Measurements from ENCODE around the gene SLC25A1.

The SLC25A1 gene

GRCh38 chr22:19134874-19135273 lies 43.7 kb downstream of the SLC25A1 start:
- DNase-seq: no peak

DNA sequence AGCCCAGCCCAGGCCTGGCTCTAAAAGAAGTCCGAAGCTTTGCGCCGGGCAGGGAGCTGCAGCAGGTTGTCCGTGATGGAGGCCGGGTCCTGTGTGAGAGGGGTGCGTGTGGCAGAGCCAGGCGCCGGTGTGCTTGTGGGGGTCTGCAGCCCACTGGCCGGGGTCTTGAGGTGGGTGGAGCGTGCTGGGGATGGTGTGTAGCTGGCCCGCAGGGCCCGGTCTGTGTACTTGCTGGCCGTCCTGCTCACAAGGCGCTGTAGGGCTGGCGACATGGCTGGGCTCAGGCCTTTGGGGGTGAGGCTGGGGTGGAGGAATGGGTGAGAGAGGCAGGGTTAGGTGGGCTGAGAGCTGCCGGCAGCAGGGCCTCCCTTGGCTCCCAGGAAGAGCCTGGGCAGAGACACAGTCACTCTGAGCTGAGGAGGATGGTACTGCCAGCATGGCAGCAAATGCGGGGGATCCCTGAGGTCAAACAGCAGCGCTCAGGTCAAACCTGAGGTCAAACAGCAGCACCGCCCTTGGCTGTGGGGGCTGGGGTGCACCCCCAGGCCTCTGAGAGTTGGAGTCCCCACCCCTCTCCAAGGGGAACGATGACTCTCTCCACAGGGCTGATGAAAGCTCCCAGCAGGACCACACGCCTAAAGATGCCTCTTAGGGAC lies 44.2 kb downstream of the SLC25A1 start:
- DNase-seq: no peak

- no peak for DNase-seq
Observed at GRCh38 chr22:19133561-19133960, 45.0 kb downstream of the SLC25A1 start.

- DNase-seq: no peak
Observed at GRCh38 chr22:19132693-19133400, 45.7 kb downstream of the SLC25A1 start.

DNA sequence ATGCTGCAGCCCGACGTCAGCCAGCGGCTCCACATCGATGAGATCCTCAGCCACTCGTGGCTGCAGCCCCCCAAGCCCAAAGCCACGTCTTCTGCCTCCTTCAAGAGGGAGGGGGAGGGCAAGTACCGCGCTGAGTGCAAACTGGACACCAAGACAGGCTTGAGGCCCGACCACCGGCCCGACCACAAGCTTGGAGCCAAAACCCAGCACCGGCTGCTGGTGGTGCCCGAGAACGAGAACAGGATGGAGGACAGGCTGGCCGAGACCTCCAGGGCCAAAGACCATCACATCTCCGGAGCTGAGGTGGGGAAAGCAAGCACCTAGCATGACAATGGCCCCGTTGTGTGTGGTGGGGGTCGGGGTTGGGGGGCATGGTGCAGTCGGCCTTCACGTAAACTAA lies 46.4 kb downstream of the SLC25A1 start:
- DNase-seq: no peak

GRCh38 chr22:19131685-19132015 lies 46.9 kb downstream of the SLC25A1 start:
- no peak for DNase-seq

- DNase-seq: no peak
Observed at GRCh38 chr22:19130959-19131684, 47.4 kb downstream of the SLC25A1 start, which contains the start of gene TSSK2. TSS of gene TSSK2 (plus strand) at chr22:19131308. CDS start at chr22:19131400, 92 bp downstream.

GRCh38 chr22:19129871-19130270 lies 48.7 kb downstream of the SLC25A1 start:
- DNase-seq: no peak

- DNase-seq: no peak
Observed at GRCh38 chr22:19128946-19129727, 49.4 kb downstream of the SLC25A1 start.

GRCh38 chr22:19128009-19128401 lies 50.5 kb downstream of the SLC25A1 start:
- DNase-seq: no peak

- DNase-seq: no peak
Observed at GRCh38 chr22:19127329-19128008, 51.1 kb downstream of the SLC25A1 start.

GRCh38 chr22:19126309-19127273 lies 51.9 kb downstream of the SLC25A1 start:
- no peak for DNase-seq
